Stimulated activated naive CD8-positive, alpha-beta T cell treated with anti-CD3 and anti-CD28 coated beads, Interleukin-15, Interleukin-2, amounts not matched to agents 100 U/mL and 50 U/mL, for 24 hours (primary cell): ENCODE results near the gene ALDH2.
"Not testable (repeated sequence)": the region's sequence is repeated elsewhere in the genome, so short reads cannot be mapped to it uniquely, and the experiment has no call there.

ENCODE experiments used
- ATAC-seq: fragments of 150-1000 bp; cut with Tn5 transposase; one replicate; pipeline ENCODE4 v1.10.0; 2021
- DNase-seq: peaks from one replicate; pipeline ENCODE4 v3.0.0; 2021

ALDH2 gene

DNA sequence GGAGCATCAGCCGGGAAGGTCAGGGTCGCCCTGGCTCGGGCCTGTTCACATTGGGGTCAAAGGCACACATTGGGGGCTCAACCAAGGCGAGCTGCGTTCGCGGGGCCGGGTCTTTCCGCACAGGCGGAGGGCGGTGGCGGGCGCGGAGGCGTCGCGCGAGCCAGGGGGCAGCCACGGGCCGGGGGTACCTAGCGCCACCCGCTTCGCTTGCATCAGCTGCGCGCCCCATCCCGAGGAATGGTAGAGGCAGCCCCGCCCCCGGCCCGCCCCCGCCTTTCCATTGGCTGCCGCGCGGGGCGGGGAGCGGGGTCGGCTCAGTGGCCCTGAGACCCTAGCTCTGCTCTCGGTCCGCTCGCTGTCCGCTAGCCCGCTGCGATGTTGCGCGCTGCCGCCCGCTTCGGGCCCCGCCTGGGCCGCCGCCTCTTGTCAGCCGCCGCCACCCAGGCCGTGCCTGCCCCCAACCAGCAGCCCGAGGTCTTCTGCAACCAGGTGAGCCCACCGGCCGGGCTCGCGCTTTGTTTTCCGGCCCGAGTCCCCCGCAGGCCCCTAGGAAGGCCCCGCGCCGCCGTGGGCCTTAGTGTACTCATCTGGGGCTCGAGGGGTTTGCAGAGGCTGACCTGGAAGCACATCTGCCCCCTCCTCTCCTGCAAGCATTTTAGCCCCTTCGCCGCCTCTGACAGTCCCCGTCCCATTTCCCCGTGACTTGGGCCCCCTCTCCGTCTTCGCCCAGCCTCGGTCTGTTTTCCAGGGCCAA is at the start of gene ALDH2:
TSS of gene ALDH2 (plus strand) at position 326 of the 754 bp plus-strand sequence. CDS start at position 376, 50 bp downstream.
- ATAC-seq (peak; percentile 63), DNase-seq (peak; percentile 52)

GRCh38 chr12:111719316-111719715 is 47.4 kb upstream of the ALDH2 start:
- ATAC-seq, DNase-seq: not testable (repeated sequence)

GRCh38 chr12:111720457-111720856 is 46.3 kb upstream of the ALDH2 start:
- no peak for ATAC-seq
- DNase-seq: no peak

DNA sequence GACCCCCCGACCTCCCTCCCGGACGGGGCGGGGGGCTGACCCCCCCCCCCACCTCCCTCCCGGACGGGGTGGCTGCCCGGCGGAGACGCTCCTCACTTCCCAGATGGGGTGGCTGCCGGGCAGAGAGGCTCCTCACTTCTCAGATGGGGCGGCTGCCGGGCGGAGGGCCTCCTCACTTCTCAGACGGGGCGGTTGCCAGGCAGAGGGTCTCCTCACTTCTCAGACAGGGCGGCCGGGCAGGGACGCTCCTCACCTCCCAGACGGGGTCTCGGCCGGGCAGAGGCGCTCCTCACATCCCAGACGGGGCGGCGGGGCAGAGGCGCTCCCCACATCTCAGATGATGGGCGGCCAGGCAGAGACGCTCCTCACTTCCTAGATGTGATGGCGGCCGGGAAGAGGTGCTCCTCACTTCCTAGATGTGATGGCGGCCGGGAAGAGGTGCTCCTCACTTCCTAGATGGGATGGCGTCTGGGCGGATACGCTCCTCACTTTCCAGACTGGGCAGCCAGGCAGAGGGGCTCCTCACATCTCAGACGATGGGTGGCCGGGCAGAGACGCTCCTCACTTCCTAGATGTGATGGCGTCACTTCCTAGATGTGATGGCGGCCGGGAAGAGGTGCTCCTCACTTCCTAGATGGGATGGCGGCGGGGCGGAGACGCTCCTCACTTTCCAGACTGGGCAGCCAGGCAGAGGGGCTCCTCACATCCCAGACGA is 42.9 kb upstream of the ALDH2 start:
- ATAC-seq, DNase-seq: not testable (repeated sequence)

GRCh38 chr12:111728795-111729194 is 37.9 kb upstream of the ALDH2 start:
- DNase-seq (no peak), ATAC-seq (no peak)

DNA sequence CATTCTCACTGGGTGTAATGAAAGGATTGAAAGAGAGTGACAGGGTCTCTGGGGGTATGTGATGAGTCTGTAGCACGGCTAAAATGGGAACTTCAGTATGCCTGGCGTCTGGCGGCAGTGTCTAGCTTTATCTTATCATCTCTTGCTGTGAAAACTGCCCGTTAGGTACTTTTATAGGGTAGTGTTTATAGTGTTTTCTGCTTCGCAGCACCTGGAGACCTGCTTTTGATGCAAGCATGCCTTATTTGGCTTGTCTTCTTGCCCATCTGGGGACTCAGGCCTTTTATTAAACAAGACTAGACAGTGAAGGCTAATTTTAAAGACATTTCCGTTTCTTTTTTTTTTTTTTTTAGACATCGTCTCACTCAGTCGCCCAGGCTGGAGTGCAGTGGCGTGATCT is 36.3 kb upstream of the ALDH2 start:
- DNase-seq (no peak), ATAC-seq (no peak)

DNA sequence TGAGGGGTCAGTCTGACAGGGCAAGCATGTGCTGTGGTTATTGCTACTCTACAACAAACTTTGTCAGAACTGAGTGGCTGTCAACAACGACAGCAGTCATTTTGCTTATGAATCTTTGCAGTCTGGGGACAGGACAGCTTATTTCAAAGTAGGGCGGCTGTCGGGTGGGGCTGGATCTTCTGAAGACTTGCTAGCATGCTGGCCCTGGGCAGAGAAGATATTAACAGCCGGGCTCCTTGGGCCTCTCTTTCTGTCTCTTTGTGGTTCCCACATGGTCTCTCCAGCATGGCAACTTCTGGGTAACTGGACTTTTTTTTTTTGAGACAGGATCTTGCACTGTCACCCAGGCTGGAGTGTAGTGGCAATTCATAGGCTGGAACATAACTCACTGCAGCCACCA is 33.9 kb upstream of the ALDH2 start:
- no peak for ATAC-seq
- DNase-seq: no peak

DNA sequence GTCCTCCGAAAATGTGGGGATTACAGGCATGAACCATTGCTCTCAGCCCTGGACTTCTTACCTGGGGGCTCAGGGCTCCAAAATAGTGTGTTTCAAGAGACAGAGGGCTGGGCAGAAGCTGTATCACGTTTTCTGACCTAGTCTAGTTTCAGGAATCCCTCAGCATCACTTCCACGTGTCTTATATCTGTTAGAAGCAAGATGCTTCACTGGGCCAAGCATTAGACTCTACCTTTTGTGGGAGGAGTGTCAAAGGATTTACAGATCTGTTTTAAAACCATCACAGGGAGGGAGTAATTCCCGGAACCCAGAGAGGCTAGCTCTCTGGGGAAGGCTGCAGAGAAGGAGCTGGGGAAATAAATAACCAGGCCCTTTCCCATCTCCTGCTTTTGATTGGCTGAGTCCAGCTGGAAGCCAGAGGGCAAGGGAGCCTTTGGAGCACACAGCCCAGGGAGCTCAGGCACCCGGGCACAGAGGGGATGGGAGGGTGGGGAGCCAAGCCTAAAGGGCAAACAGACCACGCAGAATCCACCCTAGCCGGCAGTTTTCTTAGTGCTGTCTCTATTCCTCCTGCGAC is 33.3 kb upstream of the ALDH2 start:
- no peak for ATAC-seq
- no peak for DNase-seq

DNA sequence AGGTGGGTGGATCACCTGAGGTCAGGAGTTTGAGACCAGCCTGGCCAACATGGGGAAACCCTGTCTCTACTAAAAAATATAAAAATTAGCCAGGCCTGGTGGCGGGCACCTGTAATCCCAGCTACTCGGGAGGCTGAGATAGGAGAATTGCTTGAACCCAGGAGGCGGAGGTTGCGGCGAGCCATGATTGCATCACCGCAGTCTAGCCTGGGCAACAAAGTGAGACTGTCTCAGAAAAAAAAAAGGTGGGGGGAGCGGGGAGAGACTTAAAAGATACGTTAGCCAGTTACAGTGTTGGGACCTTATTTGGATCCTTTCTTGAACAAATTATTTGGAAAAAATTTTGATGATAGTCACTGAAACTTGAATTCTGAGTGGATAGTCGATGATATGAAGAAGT is 27.2 kb upstream of the ALDH2 start:
- ATAC-seq, DNase-seq: not testable (repeated sequence)

DNA sequence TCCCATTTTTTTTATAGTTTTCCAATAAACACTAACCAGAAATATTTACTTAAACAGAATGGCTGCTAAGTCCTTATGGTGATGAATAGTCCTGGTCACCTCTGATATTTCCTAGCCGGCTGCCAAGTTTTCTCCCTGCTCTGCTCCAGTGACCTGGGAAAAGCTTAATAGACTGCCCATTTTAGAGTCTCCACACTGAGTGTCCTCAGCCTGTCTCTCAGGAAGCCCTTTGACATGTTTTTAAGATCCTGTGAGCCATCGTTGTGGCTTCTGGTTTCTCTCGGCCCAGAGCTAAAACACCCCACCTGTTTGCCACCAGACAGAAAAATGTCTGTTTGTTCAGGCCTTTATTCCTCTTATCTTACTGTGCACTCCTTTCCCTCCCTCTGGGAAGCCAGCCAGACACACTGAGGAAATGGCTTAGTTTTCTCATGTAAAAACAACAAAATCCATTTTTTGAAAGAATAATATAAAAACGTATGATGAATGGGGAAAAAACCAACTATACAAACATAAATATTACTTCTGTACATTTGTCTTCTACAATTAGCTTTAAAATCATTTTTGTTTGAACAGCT is 25.4 kb upstream of the ALDH2 start:
- DNase-seq (no peak), ATAC-seq (no peak)

DNA sequence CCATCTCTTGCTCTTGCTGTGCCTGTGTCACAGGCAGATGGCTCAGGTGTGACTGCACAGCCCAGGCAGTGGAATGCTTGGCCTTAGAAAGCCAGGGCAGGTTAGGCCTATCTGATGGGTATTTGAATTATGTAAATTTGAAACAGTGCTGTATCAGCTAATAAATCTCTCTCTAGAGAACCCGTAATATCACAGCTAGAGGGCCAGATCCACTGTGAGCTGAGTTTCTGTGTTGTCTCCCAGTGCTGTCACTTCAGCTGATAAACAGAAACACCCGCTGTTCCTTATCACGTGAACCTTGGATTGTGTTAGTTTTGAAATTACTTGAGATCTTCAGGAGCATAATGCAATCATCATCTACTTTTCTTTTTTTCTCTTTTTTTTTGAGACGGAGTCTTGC is 21.5 kb upstream of the ALDH2 start:
- no peak for DNase-seq
- ATAC-seq: no peak

DNA sequence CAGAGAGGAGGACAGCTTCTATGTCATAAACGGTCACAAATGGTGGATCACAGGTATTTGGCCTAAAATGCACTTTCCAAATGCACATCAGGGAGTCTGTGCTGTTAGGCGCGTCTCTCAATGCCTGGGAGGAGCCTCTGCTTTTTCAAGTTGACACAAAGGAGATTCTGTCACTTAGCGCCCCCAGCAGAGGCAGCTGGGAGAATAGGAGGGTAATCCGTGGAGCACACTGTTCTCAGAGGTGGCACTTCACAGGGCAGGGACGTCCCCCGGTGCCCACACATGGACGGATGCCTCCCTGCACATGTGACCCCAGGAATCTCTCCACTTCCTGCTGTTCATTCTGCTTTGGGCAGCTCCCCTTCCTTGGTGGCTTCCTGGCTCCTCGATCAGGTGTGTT is 19.4 kb upstream of the ALDH2 start:
- no peak for DNase-seq
- no peak for ATAC-seq

DNA sequence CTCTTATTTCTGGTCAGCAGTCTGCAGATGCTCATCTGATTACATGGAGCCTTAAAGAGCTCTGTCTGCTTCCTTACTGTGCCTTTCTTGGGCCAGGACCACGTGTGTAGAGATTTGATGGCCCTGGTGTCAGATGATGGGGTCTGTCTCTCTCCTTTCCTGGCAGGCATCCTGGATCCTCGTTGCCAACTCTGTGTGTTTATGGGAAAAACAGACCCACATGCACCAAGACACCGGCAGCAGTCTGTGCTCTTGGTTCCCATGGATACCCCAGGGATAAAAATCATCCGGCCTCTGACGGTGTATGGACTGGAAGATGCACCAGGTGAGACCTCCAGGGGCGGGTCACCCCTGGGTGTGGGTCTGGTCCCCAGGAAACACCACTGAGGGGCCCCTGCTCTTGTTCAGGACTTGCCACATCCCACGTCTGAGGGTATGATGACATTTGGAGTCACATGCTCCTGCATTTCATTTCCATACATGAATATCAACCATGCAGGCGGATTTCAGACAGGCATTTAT is 18.5 kb upstream of the ALDH2 start:
- no peak for DNase-seq
- no peak for ATAC-seq

GRCh38 chr12:111748867-111749266 is 17.9 kb upstream of the ALDH2 start:
- no peak for ATAC-seq
- no peak for DNase-seq

GRCh38 chr12:111749391-111749790 is 17.3 kb upstream of the ALDH2 start:
- DNase-seq (no peak), ATAC-seq (no peak)

DNA sequence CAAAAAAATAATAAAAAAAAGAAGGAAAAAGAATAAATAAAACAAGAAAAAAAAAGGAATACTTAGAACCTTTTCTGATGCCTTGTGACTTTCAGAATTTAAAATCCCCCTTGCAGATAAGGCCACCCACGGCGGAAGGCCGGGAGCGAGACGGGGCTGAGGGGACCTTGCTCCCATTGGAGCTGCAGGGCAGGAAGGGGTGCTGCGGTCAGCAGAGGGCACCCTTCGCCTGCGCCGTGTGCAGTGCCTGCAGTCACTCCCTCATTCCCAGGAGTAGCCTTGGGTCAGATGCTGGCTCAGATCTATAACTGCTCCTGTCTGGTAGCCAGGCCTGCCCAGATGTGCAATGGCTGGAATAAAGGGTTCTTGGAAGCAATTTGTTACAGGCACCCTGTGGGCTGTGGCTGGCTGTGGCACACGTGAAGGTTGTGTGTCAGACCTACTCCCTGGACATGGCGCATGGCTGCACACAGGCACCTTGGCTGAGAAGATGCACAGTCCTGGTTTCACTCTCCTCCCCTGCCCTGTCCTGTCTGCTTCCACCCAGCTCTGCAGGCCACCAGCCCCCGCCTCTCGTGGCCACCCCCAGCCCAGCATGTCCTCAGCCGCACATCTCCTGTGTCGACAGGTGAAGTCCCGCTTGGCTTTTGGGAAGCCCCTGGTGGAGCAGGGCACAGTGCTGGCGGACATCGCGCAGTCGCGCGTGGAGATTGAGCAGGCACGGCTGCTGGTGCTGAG is 13.4 kb upstream of the ALDH2 start:
- no peak for ATAC-seq
- peak; percentile 26 for DNase-seq

DNA sequence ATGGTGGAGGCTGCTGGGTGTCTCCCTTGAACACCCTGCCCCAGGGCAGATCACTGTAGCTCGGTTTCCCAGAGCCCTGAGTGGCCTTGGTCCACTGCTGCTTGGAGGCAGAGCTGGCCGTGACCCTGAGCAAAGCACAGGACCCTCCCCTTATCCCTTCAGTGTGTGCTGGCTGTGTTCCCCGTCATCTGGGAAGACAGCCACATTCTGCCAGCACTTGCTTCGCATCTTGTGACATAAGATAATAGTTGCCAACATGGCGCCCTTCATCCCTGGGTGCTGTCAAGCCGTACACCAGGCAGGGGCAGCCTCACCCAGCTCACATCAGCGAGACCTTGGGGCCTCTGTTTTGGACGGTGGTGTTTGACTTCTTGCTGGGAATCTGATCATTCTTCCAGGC is 12.1 kb upstream of the ALDH2 start:
- DNase-seq: no peak
- no peak for ATAC-seq

GRCh38 chr12:111756196-111756595 is 10.5 kb upstream of the ALDH2 start:
- no peak for DNase-seq
- no peak for ATAC-seq

DNA sequence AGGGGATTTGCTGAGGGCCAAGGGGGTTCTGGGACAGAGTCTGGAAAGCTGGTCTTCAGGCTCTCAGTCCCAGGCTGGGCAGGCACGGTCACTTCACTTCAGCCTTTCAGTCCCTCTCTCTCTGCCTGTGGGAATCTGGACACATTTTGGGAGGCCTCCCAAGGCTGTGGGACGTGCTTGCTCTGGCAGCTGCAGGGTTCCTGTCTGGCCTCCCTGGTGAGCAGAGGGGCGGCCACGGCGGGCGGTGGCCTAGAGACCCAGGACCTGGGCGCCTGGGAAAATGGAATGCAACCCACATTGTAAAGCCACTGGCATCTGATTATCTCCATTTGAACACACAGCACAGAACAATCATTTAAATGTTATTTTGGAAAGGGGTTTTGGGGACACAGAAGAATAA is 10.1 kb upstream of the ALDH2 start:
- DNase-seq (no peak), ATAC-seq (no peak)

GRCh38 chr12:111757361-111758119 is 9.2 kb upstream of the ALDH2 start:
- peak; percentile 63 for ATAC-seq
- no peak for DNase-seq

GRCh38 chr12:111758120-111758561 is 8.6 kb upstream of the ALDH2 start:
- ATAC-seq: no peak
- DNase-seq: no peak
